ENCODE results near the gene TRIM73. TPM values are rescaled to one million over a fixed set of nuclear protein-coding genes. Genes with fewer than 3 reads are reported as not detected.
A peak's percentile ranks its signal among the peaks of the same experiment; 100 is the strongest.
"Not testable (repeated sequence)": the region's sequence is repeated elsewhere in the genome, so short reads cannot be mapped to it uniquely, and the experiment has no call there.

The TRIM73 gene
- total and polyA plus RNA-seq, 2 experiments from 2014 or later: 6.6 to 11.2 TPM

- not testable (repeated sequence) for H3K4me1 ChIP-seq (ENCODE audit: low read depth); H3K27ac ChIP-seq; H3K36me3 ChIP-seq; H3K9me3 ChIP-seq (ENCODE audit: low read depth); H3K27me3 ChIP-seq; DNase-seq (ENCODE audit: low read depth in 1 of 2, low spot score in 1 of 2); H3K4me3 ChIP-seq
Measured at GRCh38 chr7:75423481-75423880, 28.1 kb downstream of the TRIM73 start.

DNA sequence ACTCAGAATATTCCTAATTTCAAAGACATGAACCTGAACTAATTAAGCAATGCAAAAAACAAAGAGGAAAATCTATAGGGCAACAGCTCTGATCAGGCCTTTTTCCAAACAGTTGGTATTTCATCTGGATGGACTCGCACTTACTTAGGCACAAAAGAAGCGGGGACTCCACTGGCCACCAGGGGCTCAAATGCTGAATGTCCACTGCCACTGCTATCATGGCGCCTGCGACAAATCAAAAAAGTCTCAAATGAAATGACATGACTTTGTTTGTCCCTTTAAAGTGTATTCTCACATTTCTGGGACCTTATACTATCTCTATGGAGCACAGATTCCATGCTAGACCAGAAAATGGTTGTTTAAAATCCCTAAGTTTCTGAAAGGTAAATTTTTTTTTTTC is 43.6 kb downstream of the TRIM73 start:
- not testable (repeated sequence) for H3K4me3 ChIP-seq; H3K27ac ChIP-seq; DNase-seq (ENCODE audit: low read depth in 1 of 2, low spot score in 1 of 2); H3K9me3 ChIP-seq (ENCODE audit: low read depth); H3K4me1 ChIP-seq (ENCODE audit: low read depth); H3K27me3 ChIP-seq
- peaks cover 53% of the 10 kb centered on the region for H3K36me3 ChIP-seq

GRCh38 chr7:75442101-75442464 is 46.7 kb downstream of the TRIM73 start:
- DNase-seq (ENCODE audit: low read depth in 1 of 2, low spot score in 1 of 2): peak in 1 of 2 donors; percentile 2
- H3K9me3 ChIP-seq (ENCODE audit: low read depth); H3K4me1 ChIP-seq (ENCODE audit: low read depth); H3K27me3 ChIP-seq: not testable (repeated sequence)
- peaks cover 28% of the 10 kb centered on the region for H3K36me3 ChIP-seq
- peak overlapping the region; percentile 94 for H3K27ac ChIP-seq
- H3K4me3 ChIP-seq: peak overlapping the region; percentile 55

GRCh38 chr7:75442465-75443111 is 47.2 kb downstream of the TRIM73 start:
- H3K9me3 ChIP-seq (ENCODE audit: low read depth); H3K4me1 ChIP-seq (ENCODE audit: low read depth); H3K27me3 ChIP-seq: not testable (repeated sequence)
- Histone ChIP-seq H3K4me3 (peak overlapping the region; percentile 55), H3K27ac (peak overlapping the region; percentile 94), H3K36me3 (peaks cover 24% of the 10 kb centered on the region)
- peak in 1 of 2 donors; percentile 27 for DNase-seq (ENCODE audit: low read depth in 1 of 2, low spot score in 1 of 2)

DNA sequence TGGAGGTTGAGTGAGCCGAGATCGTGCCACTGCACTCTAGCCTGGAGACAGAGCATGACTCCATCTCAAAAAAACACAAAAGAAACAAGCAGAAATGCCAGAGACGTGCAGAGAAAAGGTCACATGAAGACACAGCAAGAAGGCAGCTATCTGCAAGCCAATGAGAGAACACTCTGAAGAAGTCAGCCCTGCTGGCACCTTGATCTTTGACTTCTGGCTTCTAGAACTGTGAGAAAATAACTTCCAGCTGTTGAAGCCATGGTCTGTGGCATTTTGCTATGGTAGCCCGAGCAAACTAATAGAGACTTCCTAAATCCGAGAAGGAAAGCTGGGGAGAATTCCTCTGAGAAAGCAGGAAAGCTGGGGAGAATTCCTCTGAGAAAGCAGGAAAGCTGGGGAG is 54.5 kb downstream of the TRIM73 start:
- H3K4me3 ChIP-seq: not testable (repeated sequence)

DNA sequence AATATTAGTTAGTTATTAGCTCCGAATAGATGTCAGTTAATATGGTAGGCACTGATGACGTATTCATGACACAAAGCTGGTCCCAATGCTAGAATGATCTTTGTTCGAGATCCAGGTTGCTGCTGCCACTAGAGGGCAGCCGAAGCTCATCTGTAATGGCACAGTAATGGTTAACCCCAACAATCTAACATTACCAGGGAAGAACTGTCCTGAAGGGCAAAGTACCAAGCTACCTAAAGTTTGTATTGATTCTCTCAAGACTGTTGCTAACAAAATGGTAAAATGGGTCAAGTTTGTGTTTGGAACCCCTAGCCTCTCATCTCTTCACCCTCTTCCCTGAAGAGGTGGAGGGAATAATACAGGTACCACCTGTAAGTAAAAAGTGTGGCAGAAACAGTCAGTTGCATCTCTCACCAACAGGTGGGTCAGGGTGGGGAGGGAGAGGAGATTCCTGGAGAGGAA is 57.1 kb downstream of the TRIM73 start:
- H3K4me3 ChIP-seq; H3K9me3 ChIP-seq (ENCODE audit: low read depth); H3K27ac ChIP-seq; DNase-seq (ENCODE audit: low read depth in 1 of 2, low spot score in 1 of 2); H3K36me3 ChIP-seq; H3K4me1 ChIP-seq (ENCODE audit: low read depth); H3K27me3 ChIP-seq: not testable (repeated sequence)
- peak; percentile 41 for TF ChIP-seq CTCF (IDR thresholded peaks at IDR 0.05; ENCODE audit: low read depth, low read length)

More for the DNA sequence above, 54.5 kb downstream of the TRIM73 start:
- H3K9me3 ChIP-seq (ENCODE audit: low read depth); DNase-seq (ENCODE audit: low read depth in 1 of 2, low spot score in 1 of 2); H3K27me3 ChIP-seq; H3K4me1 ChIP-seq (ENCODE audit: low read depth); H3K36me3 ChIP-seq: not testable (repeated sequence)
- H3K27ac ChIP-seq: peak overlapping the region; percentile 68

Other genes with a start within 250 kb of the TRIM73 start
- gene POM121C, start 90.7 kb downstream of the TRIM73 start, total RNA-seq: 16.2 and 17.2 TPM in 2 replicates
- gene POM121C, start 90.7 kb downstream of the TRIM73 start, polyA plus RNA-seq: 35.1 and 47.7 TPM in 2 replicates
- not detected in 2 replicates for gene SPDYE5, start 96.7 kb downstream of the TRIM73 start, total RNA-seq
- 2.8 and 2.9 TPM in 2 replicates for gene SPDYE5, start 96.7 kb downstream of the TRIM73 start, polyA plus RNA-seq